WTC11 (cell line): ENCODE results near the gene SLC38A6. TPM values are rescaled to one million over a fixed set of nuclear protein-coding genes. Genes with fewer than 3 reads are reported as not detected.

Experiments used
- ATAC-seq: fragments of 200-7000 bp; cut with Tn5 transposase; 2 replicates; pipeline ENCODE4 v1.10.0; 2021; ENCODE audit warnings: mild to moderate bottlenecking, moderate library complexity
- CTCF ChIA-PET: fragments of 300-600 bp; sonication (Branson Sonifier 250); formaldehyde crosslinking; loops from one replicate; lab custom pipeline; 2021; ENCODE audit warnings: antibody characterized with exemption; lab: Charles Lee
- POLR2A ChIA-PET: fragments of 350-600 bp; sonication (Branson Sonifier 250); formaldehyde crosslinking; loops from one replicate; lab custom pipeline; 2021; ENCODE audit warnings: antibody characterized with exemption; lab: Charles Lee
- DNase-seq: peaks from one replicate; pipeline ENCODE4 v3.0.0; 2021; ENCODE audit warnings: low spot score
- H3K27ac Mint-ChIP-seq: 2 replicates; pipeline ENCODE4 v1.8.0; 2021; ENCODE audit warnings: mixed read lengths
- H3K27me3 Mint-ChIP-seq: 2 replicates; pipeline ENCODE4 v1.8.0; 2021; ENCODE audit warnings: low read depth, mild to moderate bottlenecking, moderate library complexity, mixed read lengths
- H3K36me3 Mint-ChIP-seq: 2 replicates; pipeline ENCODE4 v1.8.0; 2021; ENCODE audit warnings: mixed read lengths
- H3K4me1 Mint-ChIP-seq: 2 replicates; pipeline ENCODE4 v1.8.0; 2022; ENCODE audit warnings: mixed read lengths
- H3K4me3 Mint-ChIP-seq: 2 replicates; pipeline ENCODE4 v1.8.0; 2021; ENCODE audit warnings: mild to moderate bottlenecking, moderate library complexity, mixed read lengths
- H3K9me3 Mint-ChIP-seq: 2 replicates; pipeline ENCODE4 v1.8.0; 2021; ENCODE audit warnings: mixed read lengths
- ELF4 ChIP-seq: sonication (generic); formaldehyde crosslinking; IDR thresholded peaks from 2 replicates; pipeline ENCODE4 v1.8.1; 2022; ENCODE audit warnings: low read depth, mild to moderate bottlenecking, moderate library complexity, missing genetic modification reagents
- GABPB1 ChIP-seq: sonication (generic); formaldehyde crosslinking; IDR thresholded peaks from 2 replicates; pipeline ENCODE4 v1.8.1; 2023; ENCODE audit warnings: mild to moderate bottlenecking, missing genetic modification reagents
- HMGXB4 ChIP-seq: sonication (generic); formaldehyde crosslinking; IDR thresholded peaks from 2 replicates; pipeline ENCODE4 v1.8.1; 2023; ENCODE audit warnings: mild to moderate bottlenecking, moderate library complexity, missing genetic modification reagents
- KAT7 ChIP-seq: sonication (generic); formaldehyde crosslinking; IDR thresholded peaks from 2 replicates; pipeline ENCODE4 v1.8.1; 2023; ENCODE audit warnings: missing genetic modification reagents, mild to moderate bottlenecking, borderline replicate concordance
- NFATC4 ChIP-seq: fragments of 250-450 bp; sonication (Bioruptor Pico); IDR thresholded peaks from 2 replicates; pipeline ENCODE4 v1.9.0; 2021; ENCODE audit warnings: mild to moderate bottlenecking
- NFYB ChIP-seq: sonication (generic); formaldehyde crosslinking; conservative IDR thresholded peaks from 2 replicates; pipeline ENCODE4 v1.8.0; 2022; ENCODE audit warnings: low read depth, missing genetic modification reagents
- RELA ChIP-seq: sonication (generic); formaldehyde crosslinking; IDR thresholded peaks from 2 replicates; pipeline ENCODE4 v1.8.1; 2022; ENCODE audit warnings: missing genetic modification reagents, mild to moderate bottlenecking, borderline replicate concordance
- TEAD4 ChIP-seq: sonication (generic); formaldehyde crosslinking; IDR thresholded peaks from 2 replicates; pipeline ENCODE4 v1.8.0; 2022; ENCODE audit warnings: mild to moderate bottlenecking, missing genetic modification reagents
- ZNF671 ChIP-seq: fragments of 250-450 bp; sonication (Bioruptor Pico); IDR thresholded peaks from 2 replicates; pipeline ENCODE4 v1.8.0; 2021; ENCODE audit warnings: mild to moderate bottlenecking
- total RNA-seq: library from RNA; stranded (reverse); gene quantifications from 3 replicates; pipeline ENCODE4 v1.2.3, GENCODE V29; 2021
- TF ChIP-seq, protein P1 (sequence below): fragments of 250-450 bp; sonication (Bioruptor Pico); IDR thresholded peaks from 2 replicates; pipeline ENCODE4 v1.9.0; 2021; ENCODE audit warnings: moderate library complexity, mild to moderate bottlenecking, inconsistent platforms, borderline replicate concordance
- TF ChIP-seq, protein P2 (sequence below): sonication (generic); formaldehyde crosslinking; IDR thresholded peaks from 2 replicates; pipeline ENCODE4 v1.8.0; 2022; ENCODE audit warnings: mild to moderate bottlenecking, missing genetic modification reagents
- TF ChIP-seq, protein P3 (sequence below): fragments of 250-450 bp; sonication (Bioruptor Pico); conservative IDR thresholded peaks from 2 replicates; pipeline ENCODE4 v1.9.0; 2021; ENCODE audit warnings: mild to moderate bottlenecking
- TF ChIP-seq, protein P4 (sequence below): fragments of 250-450 bp; sonication (Bioruptor Pico); IDR thresholded peaks from 2 replicates; pipeline ENCODE4 v1.9.0; 2021; ENCODE audit warnings: mild to moderate bottlenecking, borderline replicate concordance

SLC38A6 gene
- total RNA-seq, 1 experiment from 2014 or later = 8.7 TPM

- no peak for TF ChIP-seq KAT7 (CRISPR knock-in tag)
- TF ChIP-seq ELF4 (CRISPR knock-in tag) = no peak
- TF ChIP-seq NFYB (CRISPR knock-in tag) = no peak
- TF ChIP-seq, protein P1, sequence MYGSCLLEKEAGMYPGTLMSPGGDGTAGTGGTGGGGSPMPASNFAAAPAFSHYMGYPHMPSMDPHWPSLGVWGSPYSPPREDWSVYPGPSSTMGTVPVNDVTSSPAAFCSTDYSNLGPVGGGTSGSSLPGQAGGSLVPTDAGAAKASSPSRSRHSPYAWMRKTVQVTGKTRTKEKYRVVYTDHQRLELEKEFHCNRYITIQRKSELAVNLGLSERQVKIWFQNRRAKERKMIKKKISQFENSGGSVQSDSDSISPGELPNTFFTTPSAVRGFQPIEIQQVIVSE (CRISPR knock-in tag) = no peak
- TF ChIP-seq ZNF671 (CRISPR knock-in tag) = no peak
- TF ChIP-seq, all 79 proteins: peak for 0
Observed at GRCh38 chr14:61077437-61077836, 96.4 kb downstream of the SLC38A6 start (continued).

GRCh38 chr14:61077951-61078720 lies 97.1 kb downstream of the SLC38A6 start:
- Mint-ChIP-seq H3K4me1 (peaks cover 20% of the 10 kb centered on the region), H3K36me3 (peaks cover 3% of the 10 kb centered on the region), H3K9me3 (peaks cover 4% of the 10 kb centered on the region), H3K27ac (peak overlapping the region; percentile 27; the same call in 1 of the 2 replicates), H3K27me3 (no peaks in the 10 kb centered on the region), H3K4me3 (no peak overlapping the region)
- ChIA-PET CTCF (no interaction called here), POLR2A (no interaction called here)
- no peak for DNase-seq
- TF ChIP-seq, protein P2, sequence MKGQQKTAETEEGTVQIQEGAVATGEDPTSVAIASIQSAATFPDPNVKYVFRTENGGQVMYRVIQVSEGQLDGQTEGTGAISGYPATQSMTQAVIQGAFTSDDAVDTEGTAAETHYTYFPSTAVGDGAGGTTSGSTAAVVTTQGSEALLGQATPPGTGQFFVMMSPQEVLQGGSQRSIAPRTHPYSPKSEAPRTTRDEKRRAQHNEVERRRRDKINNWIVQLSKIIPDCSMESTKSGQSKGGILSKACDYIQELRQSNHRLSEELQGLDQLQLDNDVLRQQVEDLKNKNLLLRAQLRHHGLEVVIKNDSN (CRISPR knock-in tag) = no peak
- TF ChIP-seq GABPB1 (CRISPR knock-in tag) (no peak), ELF4 (CRISPR knock-in tag) (no peak), TEAD4 (CRISPR knock-in tag) (no peak), HMGXB4 (CRISPR knock-in tag) (no peak), KAT7 (CRISPR knock-in tag) (no peak), NFATC4 (no peak), RELA (no peak)
- TF ChIP-seq, protein P3, sequence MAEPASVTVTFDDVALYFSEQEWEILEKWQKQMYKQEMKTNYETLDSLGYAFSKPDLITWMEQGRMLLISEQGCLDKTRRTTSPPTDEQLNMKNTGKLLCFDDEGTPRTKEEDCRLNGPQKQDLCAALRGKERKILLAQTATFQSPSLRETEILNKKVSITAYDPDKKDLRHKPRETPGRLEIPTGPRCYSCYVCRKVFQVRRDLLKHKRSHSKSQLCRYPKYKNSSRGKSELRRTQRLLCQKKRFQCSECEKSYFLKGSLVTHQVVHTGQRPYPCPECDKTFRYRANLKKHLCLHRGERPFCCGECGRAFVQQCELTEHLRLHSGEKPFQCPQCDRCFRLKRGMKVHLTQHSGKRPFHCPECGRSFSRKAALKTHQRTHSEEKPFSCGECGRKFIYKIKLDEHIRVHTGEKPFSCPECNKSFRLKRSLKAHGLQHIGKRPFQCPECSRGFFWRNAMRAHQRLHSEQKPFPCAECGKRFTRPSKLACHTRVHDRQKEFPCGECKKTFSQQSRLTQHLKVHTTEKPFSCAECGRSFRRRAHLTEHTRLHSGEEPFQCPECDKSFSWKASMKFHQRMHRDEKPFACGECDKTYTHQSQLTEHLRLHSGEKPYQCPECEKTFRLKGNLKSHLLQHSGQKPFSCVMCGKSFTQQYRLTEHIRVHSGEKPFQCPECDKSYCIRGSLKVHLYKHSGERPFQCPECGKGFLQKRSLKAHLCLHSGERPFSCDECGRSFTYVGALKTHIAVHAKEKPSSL = no peak
- TF ChIP-seq, protein P4, sequence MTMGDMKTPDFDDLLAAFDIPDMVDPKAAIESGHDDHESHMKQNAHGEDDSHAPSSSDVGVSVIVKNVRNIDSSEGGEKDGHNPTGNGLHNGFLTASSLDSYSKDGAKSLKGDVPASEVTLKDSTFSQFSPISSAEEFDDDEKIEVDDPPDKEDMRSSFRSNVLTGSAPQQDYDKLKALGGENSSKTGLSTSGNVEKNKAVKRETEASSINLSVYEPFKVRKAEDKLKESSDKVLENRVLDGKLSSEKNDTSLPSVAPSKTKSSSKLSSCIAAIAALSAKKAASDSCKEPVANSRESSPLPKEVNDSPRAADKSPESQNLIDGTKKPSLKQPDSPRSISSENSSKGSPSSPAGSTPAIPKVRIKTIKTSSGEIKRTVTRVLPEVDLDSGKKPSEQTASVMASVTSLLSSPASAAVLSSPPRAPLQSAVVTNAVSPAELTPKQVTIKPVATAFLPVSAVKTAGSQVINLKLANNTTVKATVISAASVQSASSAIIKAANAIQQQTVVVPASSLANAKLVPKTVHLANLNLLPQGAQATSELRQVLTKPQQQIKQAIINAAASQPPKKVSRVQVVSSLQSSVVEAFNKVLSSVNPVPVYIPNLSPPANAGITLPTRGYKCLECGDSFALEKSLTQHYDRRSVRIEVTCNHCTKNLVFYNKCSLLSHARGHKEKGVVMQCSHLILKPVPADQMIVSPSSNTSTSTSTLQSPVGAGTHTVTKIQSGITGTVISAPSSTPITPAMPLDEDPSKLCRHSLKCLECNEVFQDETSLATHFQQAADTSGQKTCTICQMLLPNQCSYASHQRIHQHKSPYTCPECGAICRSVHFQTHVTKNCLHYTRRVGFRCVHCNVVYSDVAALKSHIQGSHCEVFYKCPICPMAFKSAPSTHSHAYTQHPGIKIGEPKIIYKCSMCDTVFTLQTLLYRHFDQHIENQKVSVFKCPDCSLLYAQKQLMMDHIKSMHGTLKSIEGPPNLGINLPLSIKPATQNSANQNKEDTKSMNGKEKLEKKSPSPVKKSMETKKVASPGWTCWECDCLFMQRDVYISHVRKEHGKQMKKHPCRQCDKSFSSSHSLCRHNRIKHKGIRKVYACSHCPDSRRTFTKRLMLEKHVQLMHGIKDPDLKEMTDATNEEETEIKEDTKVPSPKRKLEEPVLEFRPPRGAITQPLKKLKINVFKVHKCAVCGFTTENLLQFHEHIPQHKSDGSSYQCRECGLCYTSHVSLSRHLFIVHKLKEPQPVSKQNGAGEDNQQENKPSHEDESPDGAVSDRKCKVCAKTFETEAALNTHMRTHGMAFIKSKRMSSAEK (CRISPR knock-in tag) = no peak
- no peak for ATAC-seq
